H9 (cell line): ENCODE data around the gene TBC1D22A. TPM values are rescaled to one million over a fixed set of nuclear protein-coding genes. Genes with fewer than 3 reads are reported as not detected.

Source experiments
- DNase-seq: peaks from one replicate; pipeline ENCODE4 v3.0.0-alpha.2; 2017
- H2AFZ ChIP-seq: one replicate; pipeline ENCODE4 v1.6.1; 2013; ENCODE audit warnings: mild to moderate bottlenecking, low read length, control low read depth, moderate library complexity
- H2AK5ac ChIP-seq: 2 replicates; pipeline ENCODE4 v1.6.1; 2013; ENCODE audit warnings: low read length, control low read depth, mixed read lengths; ENCODE audit not compliant: insufficient read length
- H2BK120ac ChIP-seq: one replicate; pipeline ENCODE4 v1.6.1; 2013; ENCODE audit warnings: low read depth, mild to moderate bottlenecking, low read length, control low read depth, inconsistent platforms; ENCODE audit not compliant: poor library complexity, severe bottlenecking
- H2BK12ac ChIP-seq: 2 replicates; pipeline ENCODE4 v1.6.1; 2013; ENCODE audit warnings: low read length, control low read depth, mixed read lengths, low read depth; ENCODE audit not compliant: insufficient read length
- H2BK15ac ChIP-seq: 2 replicates; pipeline ENCODE4 v1.6.1; 2013; ENCODE audit warnings: low read depth, low read length, control low read depth
- H2BK20ac ChIP-seq: one replicate; pipeline ENCODE4 v1.6.1; 2013; ENCODE audit warnings: low read depth, mild to moderate bottlenecking, low read length, control low read depth, inconsistent platforms; ENCODE audit not compliant: poor library complexity, severe bottlenecking
- H2BK5ac ChIP-seq: 2 replicates; pipeline ENCODE4 v1.6.1; 2013; ENCODE audit warnings: low read length, control low read depth, mixed read lengths; ENCODE audit not compliant: insufficient read length
- H3K14ac ChIP-seq: 2 replicates; pipeline ENCODE4 v1.6.1; 2013; ENCODE audit warnings: low read length, control low read depth; ENCODE audit not compliant: insufficient read depth
- H3K18ac ChIP-seq: 2 replicates; pipeline ENCODE4 v1.6.1; 2013; ENCODE audit warnings: low read depth, mild to moderate bottlenecking, mixed read lengths, low read length, control low read depth; ENCODE audit not compliant: insufficient read length
- H3K23ac ChIP-seq: 2 replicates; pipeline ENCODE4 v1.6.1; 2013; ENCODE audit warnings: low read length, control low read depth, mixed read lengths, low read depth; ENCODE audit not compliant: insufficient read length
- H3K23me2 ChIP-seq: 2 replicates; pipeline ENCODE4 v1.6.1; 2013; ENCODE audit warnings: low read depth, mild to moderate bottlenecking, mixed read lengths, low read length, control low read depth; ENCODE audit not compliant: insufficient read length, poor library complexity, severe bottlenecking
- H3K27ac ChIP-seq: 2 replicates; pipeline ENCODE4 v1.5.1; 2013; ENCODE audit warnings: low read length, control low read depth, mixed read lengths, low read depth; ENCODE audit not compliant: insufficient read length
- H3K27me3 ChIP-seq: 2 replicates; pipeline ENCODE4 v1.6.1; 2013; ENCODE audit warnings: low read length, control low read depth, inconsistent platforms; ENCODE audit not compliant: insufficient read depth
- H3K4ac ChIP-seq: 2 replicates; pipeline ENCODE4 v1.6.1; 2013; ENCODE audit warnings: low read depth, mild to moderate bottlenecking, control low read depth, inconsistent platforms, low read length, moderate library complexity
- H3K4me1 ChIP-seq: 2 replicates; pipeline ENCODE4 v1.6.1; 2013; ENCODE audit warnings: low read length, control low read depth, inconsistent platforms; ENCODE audit not compliant: insufficient read depth
- H3K4me2 ChIP-seq: 2 replicates; pipeline ENCODE4 v1.6.1; 2013; ENCODE audit warnings: low read length, control low read depth, mixed read lengths; ENCODE audit not compliant: insufficient read length, insufficient read depth
- H3K56ac ChIP-seq: 2 replicates; pipeline ENCODE4 v1.6.1; 2013; ENCODE audit warnings: low read depth, mild to moderate bottlenecking, mixed read lengths, low read length, control low read depth; ENCODE audit not compliant: insufficient read length
- H3K79me1 ChIP-seq: 2 replicates; pipeline ENCODE4 v1.6.1; 2013; ENCODE audit warnings: low read depth, mild to moderate bottlenecking, moderate library complexity, low read length, control low read depth, inconsistent platforms; ENCODE audit not compliant: insufficient read depth, poor library complexity, severe bottlenecking
- H3K79me2 ChIP-seq: 2 replicates; pipeline ENCODE4 v1.6.1; 2013; ENCODE audit warnings: low read length, control low read depth, inconsistent platforms; ENCODE audit not compliant: insufficient read depth
- H3K9ac ChIP-seq: 2 replicates; pipeline ENCODE4 v1.6.1; 2013; ENCODE audit warnings: low read length, control low read depth, mixed read lengths; ENCODE audit not compliant: insufficient read length; ENCODE audit errors: extremely low read depth
- H3K9me3 ChIP-seq: one replicate; pipeline ENCODE4 v1.6.1; 2013; ENCODE audit warnings: low read depth, low read length, inconsistent platforms; ENCODE audit not compliant: control insufficient read depth
- H3T11ph ChIP-seq: one replicate; pipeline ENCODE4 v1.6.1; 2013; ENCODE audit warnings: mild to moderate bottlenecking, low read length, control low read depth, inconsistent platforms
- H4K20me1 ChIP-seq: one replicate; pipeline ENCODE4 v1.6.1; 2013; ENCODE audit not compliant: control insufficient read depth, insufficient read length, insufficient read depth
- H4K5ac ChIP-seq: 2 replicates; pipeline ENCODE4 v1.6.1; 2013; ENCODE audit warnings: low read depth, mild to moderate bottlenecking, mixed read lengths, low read length, control low read depth; ENCODE audit not compliant: insufficient read length
- H4K8ac ChIP-seq: replicated peaks from 2 replicates; pipeline ENCODE4 v1.6.1; 2013; ENCODE audit warnings: low read length, control low read depth, mixed read lengths, low read depth; ENCODE audit not compliant: insufficient read length
- H4K91ac ChIP-seq: 2 replicates; pipeline ENCODE4 v1.6.1; 2013; ENCODE audit warnings: low read depth, mild to moderate bottlenecking, moderate library complexity, mixed read lengths, low read length, control low read depth; ENCODE audit not compliant: insufficient read length
- H3K27ac Mint-ChIP-seq, 3 experiments: 2 replicates in 2 of 3; 3 replicates in 1 of 3; pipeline ENCODE4 v1.8.0; 2020 to 2021; ENCODE audit warnings: mixed read lengths in 3 of 3, mild to moderate bottlenecking in 1 of 3, moderate library complexity in 1 of 3
- H3K27me3 Mint-ChIP-seq: 2 replicates; pipeline ENCODE4 v1.8.0; 2021; ENCODE audit warnings: low read depth, mild to moderate bottlenecking, moderate library complexity, mixed read lengths
- H3K36me3 Mint-ChIP-seq, 3 experiments: 2 replicates in 2 of 3; 3 replicates in 1 of 3; pipeline ENCODE4 v1.8.0; 2020 to 2021; ENCODE audit warnings: low read depth in 3 of 3, mixed read lengths in 3 of 3; ENCODE audit not compliant: insufficient read depth in 1 of 3
- H3K4me1 Mint-ChIP-seq, 2 experiments: 2 replicates each; pipeline ENCODE4 v1.8.0; 2020; ENCODE audit warnings: mixed read lengths in 2 of 2
- H3K4me3 Mint-ChIP-seq, 2 experiments: 2 replicates in 1 of 2; 3 replicates in 1 of 2; pipeline ENCODE4 v1.8.0; 2020 to 2021; ENCODE audit warnings: mild to moderate bottlenecking in 2 of 2, mixed read lengths in 2 of 2, moderate library complexity in 1 of 2
- H3K9me3 Mint-ChIP-seq, 2 experiments: 2 replicates in 1 of 2; 3 replicates in 1 of 2; pipeline ENCODE4 v1.8.0; 2020; ENCODE audit warnings: mild to moderate bottlenecking in 2 of 2, mixed read lengths in 2 of 2, moderate library complexity in 1 of 2
- WGBS: extraction: QIAGEN DNeasy Blood & Tissue Kit; methylation state at CpG from one replicate; pipeline ENCODE4 v1.1.7; 2013; ENCODE audit warnings: missing lambda C conversion rate, low lambda C conversion rate, mixed read lengths; ENCODE audit not compliant: insufficient read length; ENCODE audit errors: extremely low coverage; 5-methylcytosine and 5-hydroxymethylcytosine counted together
- total RNA-seq: library from RNA; stranded (reverse); gene quantifications from 2 replicates; pipeline ENCODE4 v1.2.1, GENCODE V29; 2021
- TF ChIP-seq, protein P1 (sequence below): fragments of 200-600 bp; sonication (generic); conservative IDR thresholded peaks from 3 replicates; pipeline ENCODE4 v1.8.0; 2021; ENCODE audit warnings: antibody characterized with exemption, mild to moderate bottlenecking

Gene TBC1D22A
- total RNA-seq, 1 experiment from 2014 or later = 20.8 TPM

GRCh38 chr22:46908641-46909107, 146.2 kb downstream of the TBC1D22A start:
- Mint-ChIP-seq H3K27me3 (no peaks in the 10 kb centered on the region), H3K9me3 (no peaks in the 10 kb centered on the region)
- DNase-seq = no peak

More at GRCh38 chr22:46908641-46909107, 146.2 kb downstream of the TBC1D22A start:
- Histone ChIP-seq H3T11ph (no peak overlapping the region), H2BK15ac (no peak overlapping the region), H3K56ac (no peak overlapping the region), H3K9ac (no peak overlapping the region), H4K8ac (no peak overlapping the region), H2BK120ac (no peak overlapping the region), H3K23ac (no peak overlapping the region), H3K18ac (no peak overlapping the region), H3K4me1 (no peaks in the 10 kb centered on the region), H2AK5ac (no peak overlapping the region), H3K27me3 (no peaks in the 10 kb centered on the region), H2BK20ac (no peak overlapping the region), H3K4ac (no peak overlapping the region), H2AFZ (no peak overlapping the region), H3K9me3 (no peaks in the 10 kb centered on the region), H3K4me2 (no peak overlapping the region), H2BK5ac (no peak overlapping the region), H3K27ac (no peak overlapping the region), H3K23me2 (no peaks in the 10 kb centered on the region), H4K91ac (no peak overlapping the region), H4K20me1 (no peaks in the 10 kb centered on the region), H3K79me1 (peaks cover 3% of the 10 kb centered on the region), H2BK12ac (no peak overlapping the region), H3K14ac (no peak overlapping the region), H3K79me2 (no peaks in the 10 kb centered on the region), H4K5ac (no peak overlapping the region)
- WGBS = no CpG with 5 or more reads among the region's 15 CpGs
- H3K36me3 Mint-ChIP-seq = peaks cover 0 to 2% (median 1%) of the 10 kb centered on the region in 3 experiments; a peak in 4 of 7 replicates
- H3K27ac Mint-ChIP-seq = peak overlapping the region in 1 of 3 experiments; percentile 79; a peak in 3 of 7 replicates
- TF ChIP-seq, protein P1, sequence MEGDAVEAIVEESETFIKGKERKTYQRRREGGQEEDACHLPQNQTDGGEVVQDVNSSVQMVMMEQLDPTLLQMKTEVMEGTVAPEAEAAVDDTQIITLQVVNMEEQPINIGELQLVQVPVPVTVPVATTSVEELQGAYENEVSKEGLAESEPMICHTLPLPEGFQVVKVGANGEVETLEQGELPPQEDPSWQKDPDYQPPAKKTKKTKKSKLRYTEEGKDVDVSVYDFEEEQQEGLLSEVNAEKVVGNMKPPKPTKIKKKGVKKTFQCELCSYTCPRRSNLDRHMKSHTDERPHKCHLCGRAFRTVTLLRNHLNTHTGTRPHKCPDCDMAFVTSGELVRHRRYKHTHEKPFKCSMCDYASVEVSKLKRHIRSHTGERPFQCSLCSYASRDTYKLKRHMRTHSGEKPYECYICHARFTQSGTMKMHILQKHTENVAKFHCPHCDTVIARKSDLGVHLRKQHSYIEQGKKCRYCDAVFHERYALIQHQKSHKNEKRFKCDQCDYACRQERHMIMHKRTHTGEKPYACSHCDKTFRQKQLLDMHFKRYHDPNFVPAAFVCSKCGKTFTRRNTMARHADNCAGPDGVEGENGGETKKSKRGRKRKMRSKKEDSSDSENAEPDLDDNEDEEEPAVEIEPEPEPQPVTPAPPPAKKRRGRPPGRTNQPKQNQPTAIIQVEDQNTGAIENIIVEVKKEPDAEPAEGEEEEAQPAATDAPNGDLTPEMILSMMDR = no peak
- H3K4me1 Mint-ChIP-seq = peaks cover 16 to 30% of the 10 kb centered on the region in 2 experiments
- H3K4me3 Mint-ChIP-seq = no peak overlapping the region
